HCT116 (cell line): ENCODE results near the gene PTPRCAP. TPM values are rescaled to one million over a fixed set of nuclear protein-coding genes. Genes with fewer than 3 reads are reported as not detected.

Experiments used
- ATAC-seq: fragments of 200-7000 bp; cut with Tn5 transposase; 2 replicates; pipeline ENCODE4 v1.9.1; 2020; ENCODE audit warnings: mild to moderate bottlenecking, moderate library complexity
- BruUV-seq: library from RNA; stranded (reverse); fragments of 400-500 nt; replicated peaks from 2 replicates; lab custom pipeline; 2021; lab: Mats Ljungman, UMichigan
- CTCF ChIA-PET: fragments of 300-600 bp; sonication (Branson Sonifier 250); formaldehyde crosslinking; loops from one replicate; lab custom pipeline; 2021; ENCODE audit warnings: antibody characterized with exemption; lab: Charles Lee
- POLR2A ChIA-PET: fragments of 300-600, 350-600 bp; sonication (Branson Sonifier 250); formaldehyde crosslinking; loops from one replicate; lab custom pipeline; 2021; ENCODE audit warnings: antibody characterized with exemption; lab: Charles Lee
- RAD21 ChIA-PET, 2 experiments: fragments of 300-600 bp; sonication (Branson Sonifier 250); formaldehyde crosslinking; loops; one replicate each; lab custom pipeline; 2023; ENCODE audit warnings: low total read pairs in 2 of 2; ENCODE audit not compliant: uncharacterized antibody in 2 of 2, unreplicated experiment in 2 of 2, low non-redundant PET in 1 of 2; lab: Charles Lee
- DNase-seq: peaks from one replicate; pipeline ENCODE4 v3.0.0-alpha.2; 2010; ENCODE audit warnings: low read depth, low spot score
- H2AFZ ChIP-seq: fragments of 200-600 bp; shearing (Covaris generic), sonication (generic); 2 replicates; pipeline ENCODE4 v1.6.1; 2017; ENCODE audit warnings: low read depth, mixed run types, mixed read lengths, antibody characterized with exemption, low read length; ENCODE audit not compliant: poor library complexity, severe bottlenecking
- H3K27ac ChIP-seq: 2 replicates; pipeline ENCODE4 v1.5.1; 2012; ENCODE audit warnings: low read depth, low read length
- H3K27me3 ChIP-seq: fragments of 200-600 bp; sonication (generic); 2 replicates; pipeline ENCODE4 v1.6.1; 2016; ENCODE audit warnings: mixed run types, low read length, mixed read lengths; ENCODE audit not compliant: insufficient read depth
- H3K36me3 ChIP-seq, 2 experiments: fragments of 200-500 bp in 1 of 2; fragments of 200-600 bp in 1 of 2; sonication (Bioruptor generic) in 1 of 2; sonication (generic) in 1 of 2; 2 replicates each; pipeline versions ENCODE4 v1.5.1 to v1.6.1; 2014 to 2016; ENCODE audit warnings: low read length in 2 of 2, inconsistent platforms in 1 of 2, mixed read lengths in 1 of 2, mixed run types in 1 of 2; ENCODE audit not compliant: insufficient read depth in 2 of 2, control insufficient read depth in 1 of 2
- H3K4me1 ChIP-seq, 2 experiments: fragments of 200-600 bp in 1 of 2; sonication (generic) in 1 of 2; 2 replicates each; pipeline versions ENCODE4 v1.5.1 to v1.6.1; 2012 to 2017; ENCODE audit warnings: low read length in 2 of 2, inconsistent platforms in 1 of 2, mild to moderate bottlenecking in 1 of 2, mixed read lengths in 1 of 2, mixed run types in 1 of 2, moderate library complexity in 1 of 2; ENCODE audit not compliant: insufficient read depth in 2 of 2, control insufficient read depth in 1 of 2
- H3K4me2 ChIP-seq: fragments of 200-600 bp; sonication (generic); 2 replicates; pipeline ENCODE4 v1.6.1; 2017; ENCODE audit warnings: mixed run types, low read length, mixed read lengths
- H3K4me3 ChIP-seq, 2 experiments: fragments of 200-600 bp in 1 of 2; sonication (generic) in 1 of 2; replicated peaks in 1 of 2; 2 replicates each; pipeline ENCODE4 v1.5.1; 2011 to 2016; ENCODE audit warnings: low read length in 2 of 2, control low read depth in 1 of 2, low read depth in 1 of 2, mild to moderate bottlenecking in 1 of 2, mixed read lengths in 1 of 2, mixed run types in 1 of 2
- H3K79me2 ChIP-seq: fragments of 200-600 bp; sonication (generic); 2 replicates; pipeline ENCODE4 v1.6.1; 2017; ENCODE audit warnings: mild to moderate bottlenecking, mixed run types, low read length, moderate library complexity, mixed read lengths; ENCODE audit not compliant: insufficient read depth
- H3K9ac ChIP-seq: fragments of 200-600 bp; sonication (generic); 2 replicates; pipeline ENCODE4 v1.6.1; 2016; ENCODE audit warnings: low read length, mixed read lengths
- H3K9me2 ChIP-seq: fragments of 200-600 bp; sonication (generic), shearing (Covaris generic); 2 replicates; pipeline ENCODE4 v1.6.1; 2017; ENCODE audit warnings: mixed run types, mild to moderate bottlenecking, moderate library complexity; ENCODE audit not compliant: insufficient read depth
- H3K9me3 ChIP-seq, 2 experiments: fragments of 200-500 bp in 1 of 2; fragments of 200-600 bp in 1 of 2; sonication (Bioruptor generic) in 1 of 2; sonication (generic) in 1 of 2; 2 replicates each; pipeline ENCODE4 v1.6.1; 2014 to 2017; ENCODE audit warnings: low read length in 2 of 2, mixed read lengths in 2 of 2, inconsistent platforms in 1 of 2, low read depth in 1 of 2, mild to moderate bottlenecking in 1 of 2, mixed run types in 1 of 2, moderate library complexity in 1 of 2; ENCODE audit not compliant: control insufficient read depth in 1 of 2, insufficient read depth in 1 of 2
- H4K20me1 ChIP-seq: fragments of 200-600 bp; sonication (generic), shearing (Covaris generic); 2 replicates; pipeline ENCODE4 v1.6.1; 2017; ENCODE audit warnings: mixed run types, mild to moderate bottlenecking, moderate library complexity; ENCODE audit not compliant: insufficient read depth
- CBX3 ChIP-seq: IDR thresholded peaks from 2 replicates; pipeline ENCODE4 v1.6.1; 2012; ENCODE audit warnings: low read depth
- CEBPB ChIP-seq: IDR thresholded peaks from 2 replicates; pipeline ENCODE4 v1.6.1; 2012; ENCODE audit warnings: low read depth
- CTCF ChIP-seq, 3 experiments: fragments of 200-600 bp in 1 of 3; sonication (generic) in 1 of 3; IDR thresholded peaks in 2 of 3; conservative IDR thresholded peaks in 1 of 3; 2 replicates each; pipeline ENCODE4 v1.5.1; 2012 to 2017; ENCODE audit warnings: low read depth in 2 of 3, low read length in 2 of 3, antibody characterized with exemption in 1 of 3, borderline replicate concordance in 1 of 3, control low read depth in 1 of 3, mild to moderate bottlenecking in 1 of 3, mixed read lengths in 1 of 3, mixed run types in 1 of 3, moderate library complexity in 1 of 3; ENCODE audit not compliant: insufficient read depth in 1 of 3
- EGR1 ChIP-seq: IDR thresholded peaks from 2 replicates; pipeline ENCODE4 v1.6.1; 2012; ENCODE audit warnings: low read depth
- ELF1 ChIP-seq: IDR thresholded peaks from 2 replicates; pipeline ENCODE4 v1.6.1; 2012; ENCODE audit warnings: low read depth, borderline replicate concordance
- EZH2 ChIP-seq: fragments of 200-600 bp; sonication (generic); IDR thresholded peaks from 2 replicates; pipeline ENCODE4 v1.6.1; 2017; ENCODE audit warnings: antibody characterized with exemption, mixed run types
- FOSL1 ChIP-seq: IDR thresholded peaks from 2 replicates; pipeline ENCODE4 v1.6.1; 2012; ENCODE audit warnings: low read depth
- JUND ChIP-seq: IDR thresholded peaks from 2 replicates; pipeline ENCODE4 v1.6.1; 2012
- POLR2AphosphoS5 ChIP-seq: IDR thresholded peaks from 2 replicates; pipeline ENCODE4 v1.6.1; 2011; ENCODE audit warnings: mild to moderate bottlenecking, low read depth, low read length, moderate library complexity
- REST ChIP-seq: IDR thresholded peaks from 2 replicates; pipeline ENCODE4 v1.6.1; 2012; ENCODE audit warnings: low read depth
- SIN3A ChIP-seq: IDR thresholded peaks from 2 replicates; pipeline ENCODE4 v1.6.1; 2012; ENCODE audit warnings: low read depth
- SP1 ChIP-seq: IDR thresholded peaks from 2 replicates; pipeline ENCODE4 v1.6.1; 2012; ENCODE audit warnings: low read depth
- SRF ChIP-seq: IDR thresholded peaks from 2 replicates; pipeline ENCODE4 v1.6.1; 2012; ENCODE audit warnings: low read depth
- TCF7L2 ChIP-seq: IDR thresholded peaks from 2 replicates; pipeline ENCODE4 v1.7.0; 2011; ENCODE audit warnings: borderline replicate concordance, inconsistent platforms; ENCODE audit not compliant: insufficient read depth, insufficient read length; ENCODE audit errors: extremely low read depth
- YY1 ChIP-seq: IDR thresholded peaks from 2 replicates; pipeline ENCODE4 v1.6.1; 2011; ENCODE audit warnings: low read length, low read depth, moderate library complexity, mild to moderate bottlenecking; ENCODE audit not compliant: insufficient replicate concordance; ENCODE audit errors: extremely low read depth
- ZBTB33 ChIP-seq: IDR thresholded peaks from 2 replicates; pipeline ENCODE4 v1.6.1; 2011; ENCODE audit warnings: mild to moderate bottlenecking, low read length, moderate library complexity; ENCODE audit not compliant: insufficient replicate concordance; ENCODE audit errors: extremely low read depth
- ZFX ChIP-seq: fragments of 450-650 bp; IDR thresholded peaks from 2 replicates; pipeline ENCODE4 v1.6.1; 2017
- intact Hi-C: fragments of 100-400 bp; cut with micrococcal nuclease; formaldehyde crosslinking; loops from 2 replicates; pipeline ENCODE4 v1.10.0; 2022
- total RNA-seq: library from RNA; stranded (reverse); gene quantifications from one replicate; pipeline ENCODE4 v1.2.1, GENCODE V29; 2021; ENCODE audit not compliant: unreplicated experiment
- TF ChIP-seq, protein P1 (sequence below): IDR thresholded peaks from 2 replicates; pipeline ENCODE4 v1.6.1; 2012

Gene PTPRCAP
- total RNA-seq, 1 experiment from 2014 or later: 1.4 TPM

GRCh38 chr11:67393437-67393836 is 44.0 kb downstream of the PTPRCAP start:
- TF ChIP-seq JUND (no peak), ELF1 (no peak), SIN3A (no peak), SP1 (no peak), ZFX (no peak), YY1 (no peak), SRF (no peak), REST (no peak), CEBPB (no peak), EZH2 (no peak), EGR1 (no peak), CTCF (IDR thresholded peaks at IDR 0.05 in 2 of 3, conservative IDR thresholded peaks at IDR 0.05 in 1 of 3; ENCODE audit: borderline replicate concordance in 1 of 3, insufficient read depth in 1 of 3, low read depth in 2 of 3, low read length in 2 of 3) (no peak), CBX3 (no peak), FOSL1 (no peak), POLR2AphosphoS5 (no peak), ZBTB33 (no peak), TCF7L2 (no peak)
- TF ChIP-seq, protein P1, sequence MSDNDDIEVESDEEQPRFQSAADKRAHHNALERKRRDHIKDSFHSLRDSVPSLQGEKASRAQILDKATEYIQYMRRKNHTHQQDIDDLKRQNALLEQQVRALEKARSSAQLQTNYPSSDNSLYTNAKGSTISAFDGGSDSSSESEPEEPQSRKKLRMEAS: no peak
- no peak for ATAC-seq
- H3K9ac ChIP-seq: no peak overlapping the region
- H3K27me3 ChIP-seq: no peaks in the 10 kb centered on the region
- H4K20me1 ChIP-seq: no peaks in the 10 kb centered on the region
- no peaks in the 10 kb centered on the region for H3K9me2 ChIP-seq
- RAD21 ChIA-PET: no interaction called here
- H3K4me2 ChIP-seq: no peak overlapping the region
- no peak overlapping the region for H2AFZ ChIP-seq
- DNase-seq: no peak
- peaks cover 9 to 34% of the 10 kb centered on the region in 2 experiments for H3K4me1 ChIP-seq
- POLR2A ChIA-PET: no interaction called here
- no TSS peak for BruUV-seq
- H3K4me3 ChIP-seq: no peak overlapping the region
- no peaks in the 10 kb centered on the region for H3K9me3 ChIP-seq
- no peak overlapping the region for H3K27ac ChIP-seq
- CTCF ChIA-PET: no interaction called here
- H3K79me2 ChIP-seq: peaks cover 14% of the 10 kb centered on the region; the same call in 1 of the 2 replicates
- H3K36me3 ChIP-seq: peaks cover 11 to 26% of the 10 kb centered on the region in 2 experiments; a peak in 3 of 4 replicates
- intact Hi-C loops: no loop called here
